CD14-positive monocyte (primary cell): Measurements from ENCODE around the gene POU2F2. TPM values are rescaled to one million over a fixed set of nuclear protein-coding genes. Genes with fewer than 3 reads are reported as not detected.

Experiments used
- DNase-seq, 3 donors: peaks; one replicate each; pipeline ENCODE4 v3.0.0-alpha.2; 2011 to 2022
- H2AFZ ChIP-seq: 2 replicates; pipeline ENCODE4 v1.6.0; 2012; ENCODE audit warnings: mild to moderate bottlenecking, low read depth, low read length, inconsistent platforms; ENCODE audit not compliant: insufficient read depth, poor library complexity, severe bottlenecking
- H3K27ac ChIP-seq, 2 donors: 1 replicate in 1 of 2; 2 replicates in 1 of 2; pipeline ENCODE4 v1.5.1; 2012 to 2013; ENCODE audit warnings: low read length in 2 of 2, control low read depth in 1 of 2, inconsistent platforms in 1 of 2, low read depth in 1 of 2, mild to moderate bottlenecking in 1 of 2
- H3K27me3 ChIP-seq, 2 donors: one replicate each; pipeline versions ENCODE4 v1.6.0 to v1.6.1; 2011 to 2013; ENCODE audit warnings: low read length in 2 of 2; ENCODE audit not compliant: control insufficient read depth in 2 of 2, insufficient read depth in 2 of 2
- H3K36me3 ChIP-seq, 2 donors: replicated peaks in 1 of 2; 1 replicate in 1 of 2; 2 replicates in 1 of 2; pipeline versions ENCODE4 v1.5.1 to v1.6.1; 2012 to 2013; ENCODE audit warnings: low read length in 2 of 2, control low read depth in 1 of 2, inconsistent platforms in 1 of 2, mild to moderate bottlenecking in 1 of 2; ENCODE audit not compliant: insufficient read depth in 2 of 2, control insufficient read depth in 1 of 2
- H3K4me1 ChIP-seq, 2 donors: 1 replicate in 1 of 2; 2 replicates in 1 of 2; pipeline versions ENCODE4 v1.5.1 to v1.6.1; 2012 to 2013; ENCODE audit warnings: low read length in 2 of 2, control low read depth in 1 of 2, inconsistent platforms in 1 of 2, mild to moderate bottlenecking in 1 of 2, moderate library complexity in 1 of 2; ENCODE audit not compliant: insufficient read depth in 2 of 2, control insufficient read depth in 1 of 2
- H3K4me2 ChIP-seq: replicated peaks from 2 replicates; pipeline ENCODE3; 2012; ENCODE audit warnings: low read length, moderate library complexity, mild to moderate bottlenecking; ENCODE audit not compliant: poor library complexity, severe bottlenecking; ENCODE audit errors: extremely low read depth
- H3K4me3 ChIP-seq, 3 experiments: fragments of 200-600 bp in 1 of 3; sonication (generic) in 1 of 3; replicated peaks in 1 of 3; 1 replicate in 2 of 3; 2 replicates in 1 of 3; pipeline ENCODE4 v1.5.1; 2011 to 2013; ENCODE audit warnings: low read length in 3 of 3, mild to moderate bottlenecking in 3 of 3, control low read depth in 2 of 3, low read depth in 2 of 3, inconsistent platforms in 1 of 3, moderate library complexity in 1 of 3
- H3K79me2 ChIP-seq: 2 replicates; pipeline ENCODE4 v1.6.0; 2012; ENCODE audit warnings: mild to moderate bottlenecking, control low read depth, inconsistent platforms, low read length, moderate library complexity; ENCODE audit not compliant: insufficient read depth
- H3K9ac ChIP-seq: 2 replicates; pipeline ENCODE4 v1.6.0; 2017; ENCODE audit warnings: low read length, mild to moderate bottlenecking; ENCODE audit not compliant: insufficient read depth, poor library complexity, severe bottlenecking
- H3K9me3 ChIP-seq, 2 donors: replicated peaks in 1 of 2; 1 replicate in 1 of 2; 2 replicates in 1 of 2; pipeline versions ENCODE4 v1.5.1 to v1.6.1; 2012 to 2013; ENCODE audit warnings: low read length in 2 of 2, control low read depth in 1 of 2; ENCODE audit not compliant: control insufficient read depth in 1 of 2, insufficient read depth in 1 of 2
- H4K20me1 ChIP-seq: 2 replicates; pipeline ENCODE4 v1.6.0; 2012; ENCODE audit warnings: mild to moderate bottlenecking, low read length, control low read depth, moderate library complexity; ENCODE audit not compliant: insufficient read depth
- H3K27ac Mint-ChIP-seq, 7 donors: one replicate each; pipeline ENCODE4 v1.8.0; 2020; ENCODE audit warnings: mild to moderate bottlenecking in 7 of 7, mixed read lengths in 7 of 7, moderate library complexity in 6 of 7, inconsistent platforms in 2 of 7
- H3K27me3 Mint-ChIP-seq, 3 donors: one replicate each; pipeline ENCODE4 v1.8.0; 2021 to 2022; ENCODE audit warnings: low read depth in 3 of 3, mild to moderate bottlenecking in 3 of 3, mixed read lengths in 3 of 3, moderate library complexity in 3 of 3, inconsistent platforms in 1 of 3
- H3K36me3 Mint-ChIP-seq, 2 donors: one replicate each; pipeline ENCODE4 v1.8.0; 2020; ENCODE audit warnings: mixed read lengths in 2 of 2, inconsistent platforms in 1 of 2, mild to moderate bottlenecking in 1 of 2
- H3K4me1 Mint-ChIP-seq: one replicate; pipeline ENCODE4 v1.8.0; 2020; ENCODE audit warnings: mild to moderate bottlenecking, mixed read lengths
- H3K4me3 Mint-ChIP-seq, 2 donors: one replicate each; pipeline ENCODE4 v1.8.0; 2020; ENCODE audit warnings: mild to moderate bottlenecking in 2 of 2, mixed read lengths in 2 of 2, moderate library complexity in 1 of 2
- H3K9me3 Mint-ChIP-seq, 7 donors: one replicate each; pipeline ENCODE4 v1.8.0; 2020 to 2022; ENCODE audit warnings: mixed read lengths in 7 of 7, mild to moderate bottlenecking in 6 of 7, moderate library complexity in 6 of 7, inconsistent platforms in 2 of 7
- WGBS: methylation state at CpG from one replicate; pipeline ENCODE4 v1.1.5; 2013; ENCODE audit warnings: missing lambda C conversion rate; ENCODE audit not compliant: insufficient coverage; 5-methylcytosine and 5-hydroxymethylcytosine counted together
- intact Hi-C, 2 donors: fragments of 100-400 bp; cut with micrococcal nuclease; formaldehyde crosslinking; loops; one replicate each; pipeline versions ENCODE4 v1.15.0 to v1.15.1; 2023
- polyA plus RNA-seq, 3 donors: library from polyadenylated mRNA; depleted of rRNA in 1 of 3; unstranded in 2 of 3; stranded (reverse) in 1 of 3; fragments of 300-500 nt in 2 of 3; fragments of >200 nt in 1 of 3; fragmentation: Illumina TruSeq in 2 of 3; gene quantifications; 1 replicate in 2 of 3; 2 replicates in 1 of 3; pipeline ENCODE4 v1.2.3, GENCODE V29; 2012 to 2021
- TF ChIP-seq, protein P1 (sequence below): fragments of 200-600 bp; IDR thresholded peaks from one replicate; pipeline ENCODE4 v1.8.0; 2022; ENCODE audit warnings: antibody characterized with exemption, mild to moderate bottlenecking

POU2F2 gene
- polyA plus RNA-seq, 3 donors = 20.0 to 147 (median 28.2) TPM

DNA sequence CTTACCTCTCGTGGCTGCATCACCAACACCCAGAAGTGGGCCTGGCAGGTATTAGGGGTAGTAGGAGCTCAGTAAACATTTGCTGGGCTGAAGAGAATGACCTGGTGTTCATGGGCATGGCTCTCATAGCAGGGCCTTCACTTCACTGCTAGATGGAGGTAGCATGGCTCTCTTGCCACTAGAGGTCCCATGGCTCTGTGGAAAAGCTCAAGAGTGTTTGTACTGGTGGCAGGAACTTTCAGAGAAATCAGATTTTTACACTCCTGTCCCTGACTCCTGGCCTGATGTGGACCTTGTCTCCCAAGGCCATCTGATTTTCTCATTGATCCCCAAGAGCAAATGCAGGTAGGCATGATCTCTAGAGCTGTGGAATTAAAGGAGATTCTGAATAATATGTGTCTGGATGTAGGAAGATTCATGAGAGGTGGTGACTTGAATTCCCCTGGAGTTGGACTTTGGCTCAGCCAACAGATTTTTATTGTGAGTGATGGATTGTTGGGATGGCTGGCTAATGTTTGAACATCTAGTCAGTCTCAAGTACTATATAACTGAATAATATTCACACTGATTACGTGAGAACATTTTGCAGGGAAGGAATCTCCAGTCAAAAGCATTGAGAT lies 50.6 kb downstream of the POU2F2 start:
- peak overlapping the region in 4 of 7 donors; percentile 26 to 73 (median 63) for H3K27ac Mint-ChIP-seq
- H4K20me1 ChIP-seq = peaks cover 65% of the 10 kb centered on the region
- peaks cover 35 to 43% of the 10 kb centered on the region in 2 donors for H3K36me3 ChIP-seq
- no peak overlapping the region for H2AFZ ChIP-seq
- no peaks in the 10 kb centered on the region for H3K9me3 ChIP-seq
- H3K9ac ChIP-seq = no peak overlapping the region
- H3K4me3 ChIP-seq = no peak overlapping the region
- peaks cover 20% of the 10 kb centered on the region for H3K4me1 Mint-ChIP-seq
- H3K27me3 Mint-ChIP-seq = peaks cover 0 to 5% (median 0%) of the 10 kb centered on the region in 3 donors
- no peaks in the 10 kb centered on the region for H3K27me3 ChIP-seq
- peaks cover 36% of the 10 kb centered on the region for H3K79me2 ChIP-seq
- no peak overlapping the region for H3K4me3 Mint-ChIP-seq
- peaks cover 9 to 12% of the 10 kb centered on the region in 2 donors for H3K4me1 ChIP-seq
- H3K27ac ChIP-seq = peak overlapping the region in 1 of 2 donors; percentile 27
- H3K9me3 Mint-ChIP-seq = no peaks in the 10 kb centered on the region
- TF ChIP-seq, protein P1, sequence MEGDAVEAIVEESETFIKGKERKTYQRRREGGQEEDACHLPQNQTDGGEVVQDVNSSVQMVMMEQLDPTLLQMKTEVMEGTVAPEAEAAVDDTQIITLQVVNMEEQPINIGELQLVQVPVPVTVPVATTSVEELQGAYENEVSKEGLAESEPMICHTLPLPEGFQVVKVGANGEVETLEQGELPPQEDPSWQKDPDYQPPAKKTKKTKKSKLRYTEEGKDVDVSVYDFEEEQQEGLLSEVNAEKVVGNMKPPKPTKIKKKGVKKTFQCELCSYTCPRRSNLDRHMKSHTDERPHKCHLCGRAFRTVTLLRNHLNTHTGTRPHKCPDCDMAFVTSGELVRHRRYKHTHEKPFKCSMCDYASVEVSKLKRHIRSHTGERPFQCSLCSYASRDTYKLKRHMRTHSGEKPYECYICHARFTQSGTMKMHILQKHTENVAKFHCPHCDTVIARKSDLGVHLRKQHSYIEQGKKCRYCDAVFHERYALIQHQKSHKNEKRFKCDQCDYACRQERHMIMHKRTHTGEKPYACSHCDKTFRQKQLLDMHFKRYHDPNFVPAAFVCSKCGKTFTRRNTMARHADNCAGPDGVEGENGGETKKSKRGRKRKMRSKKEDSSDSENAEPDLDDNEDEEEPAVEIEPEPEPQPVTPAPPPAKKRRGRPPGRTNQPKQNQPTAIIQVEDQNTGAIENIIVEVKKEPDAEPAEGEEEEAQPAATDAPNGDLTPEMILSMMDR = peak; percentile 25
- no peak overlapping the region for H3K4me2 ChIP-seq
- intact Hi-C loops = no loop called here
- peaks cover 32 to 46% of the 10 kb centered on the region in 2 donors for H3K36me3 Mint-ChIP-seq
- WGBS = 83% methylated on average over 1 of the region's 2 CpGs
- no peak for DNase-seq

DNA sequence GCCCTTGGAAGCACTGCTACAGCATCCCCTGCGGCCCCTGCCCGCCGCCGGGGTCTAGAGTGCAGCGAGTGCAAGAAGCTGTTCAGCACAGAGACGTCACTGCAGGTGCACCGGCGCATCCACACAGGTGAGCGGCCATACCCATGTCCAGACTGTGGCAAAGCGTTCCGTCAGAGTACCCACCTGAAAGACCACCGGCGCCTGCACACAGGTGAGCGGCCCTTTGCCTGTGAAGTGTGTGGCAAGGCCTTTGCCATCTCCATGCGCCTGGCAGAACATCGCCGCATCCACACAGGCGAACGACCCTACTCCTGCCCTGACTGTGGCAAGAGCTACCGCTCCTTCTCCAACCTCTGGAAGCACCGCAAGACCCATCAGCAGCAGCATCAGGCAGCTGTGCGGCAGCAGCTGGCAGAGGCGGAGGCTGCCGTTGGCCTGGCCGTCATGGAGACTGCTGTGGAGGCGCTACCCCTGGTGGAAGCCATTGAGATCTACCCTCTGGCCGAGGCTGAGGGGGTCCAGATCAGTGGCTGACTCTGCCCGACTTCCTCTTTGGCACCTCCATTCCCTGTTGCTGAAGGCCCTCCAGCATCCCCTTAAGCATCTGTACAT lies 51.4 kb downstream of the POU2F2 start:
- Mint-ChIP-seq H3K27me3 (peaks cover 0 to 4% (median 0%) of the 10 kb centered on the region in 3 donors), H3K4me1 (peaks cover 22% of the 10 kb centered on the region), H3K4me3 (no peak overlapping the region), H3K27ac (peak overlapping the region in 2 of 7 donors; percentile 61 to 73), H3K9me3 (no peaks in the 10 kb centered on the region), H3K36me3 (peaks cover 32 to 46% of the 10 kb centered on the region in 2 donors)
- intact Hi-C loops = no loop called here
- 96% methylated on average over 28 of the region's 28 CpGs for WGBS
- no peak overlapping the region for H2AFZ ChIP-seq
- TF ChIP-seq, protein P1 = no peak
- H3K27ac ChIP-seq = peak overlapping the region in 1 of 2 donors; percentile 27
- H4K20me1 ChIP-seq = peaks cover 57% of the 10 kb centered on the region
- no peak for DNase-seq
- no peaks in the 10 kb centered on the region for H3K27me3 ChIP-seq
- peaks cover 12 to 17% of the 10 kb centered on the region in 2 donors for H3K4me1 ChIP-seq
- no peak overlapping the region for H3K4me3 ChIP-seq
- peaks cover 35 to 43% of the 10 kb centered on the region in 2 donors for H3K36me3 ChIP-seq
- H3K4me2 ChIP-seq = no peak overlapping the region
- H3K9ac ChIP-seq = no peak overlapping the region
- no peaks in the 10 kb centered on the region for H3K9me3 ChIP-seq
- peaks cover 44% of the 10 kb centered on the region for H3K79me2 ChIP-seq
